ENCODE results near the gene SLC25A2. TPM values are rescaled to one million over a fixed set of nuclear protein-coding genes. Genes with fewer than 3 reads are reported as not detected.

The SLC25A2 gene
- total and polyA plus RNA-seq, 2 experiments from 2014 or later = not detected

DNA sequence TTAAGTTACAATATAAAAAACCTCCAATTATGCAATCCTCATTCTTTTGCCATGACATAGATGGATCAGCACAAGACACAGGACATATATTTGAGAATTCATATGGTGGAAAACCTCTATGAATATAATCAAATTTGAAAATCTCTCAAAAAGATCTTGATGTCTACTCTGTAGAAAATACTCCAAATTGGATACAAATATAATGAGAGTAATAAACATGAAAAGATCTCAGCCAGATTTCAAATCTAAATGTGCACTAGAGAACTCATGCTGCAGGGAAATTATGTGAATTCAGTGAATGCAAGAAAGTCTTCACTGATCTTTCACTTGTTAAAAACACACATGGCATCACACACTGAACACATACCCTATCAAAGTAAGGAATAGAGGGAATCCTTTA lies 44.9 kb downstream of the SLC25A2 start:
- Histone ChIP-seq H2AFZ (no peak overlapping the region), H3K9me2 (ENCODE audit: insufficient read depth) (no peaks in the 10 kb centered on the region), H3K27me3 (replicated peaks; ENCODE audit: insufficient read depth) (no peaks in the 10 kb centered on the region), H3K4me1 (ENCODE audit: insufficient read depth) (no peaks in the 10 kb centered on the region), H3K4me3 (no peak overlapping the region), H3K9ac (no peak overlapping the region), H3K27ac (no peak overlapping the region), H3K79me2 (ENCODE audit: insufficient read depth) (no peaks in the 10 kb centered on the region), H3K4me2 (ENCODE audit: unreplicated experiment) (no peak overlapping the region), H4K20me1 (ENCODE audit: insufficient read depth) (no peaks in the 10 kb centered on the region), H3K36me3 (ENCODE audit: low read depth) (0 out of 2 replicates have a peak, but pooled peaks cover under 1% of the 10 kb centered on the region), H3F3A (ENCODE audit: insufficient read depth) (peaks cover 7% of the 10 kb centered on the region; the same call in 1 of the 2 replicates), H3K9me3 (ENCODE audit: low read depth) (peaks cover 23% of the 10 kb centered on the region)
- DNase-seq = no peak
- in situ Hi-C loops (cut with MboI) = no loop called here
- TF ChIP-seq EZH2phosphoT487 (IDR thresholded peaks at IDR 0.05; ENCODE audit: insufficient read depth, low read depth) (no peak), EZH2 (IDR thresholded peaks at IDR 0.05; ENCODE audit: insufficient read depth, poor library complexity, severe bottlenecking) (no peak)

GRCh38 chr5:141258464-141258863 lies 45.4 kb downstream of the SLC25A2 start:
- Histone ChIP-seq H3K4me1 (ENCODE audit: insufficient read depth) (no peaks in the 10 kb centered on the region), H3K27me3 (replicated peaks; ENCODE audit: insufficient read depth) (no peaks in the 10 kb centered on the region), H3K4me2 (ENCODE audit: unreplicated experiment) (no peak overlapping the region), H3K4me3 (no peak overlapping the region), H3K36me3 (ENCODE audit: low read depth) (no peaks in the 10 kb centered on the region), H2AFZ (no peak overlapping the region), H3F3A (ENCODE audit: insufficient read depth) (peaks cover 7% of the 10 kb centered on the region; the same call in 1 of the 2 replicates), H3K9me3 (ENCODE audit: low read depth) (peaks cover 26% of the 10 kb centered on the region), H3K79me2 (ENCODE audit: insufficient read depth) (no peaks in the 10 kb centered on the region), H3K27ac (no peak overlapping the region), H4K20me1 (ENCODE audit: insufficient read depth) (no peaks in the 10 kb centered on the region), H3K9me2 (ENCODE audit: insufficient read depth) (no peaks in the 10 kb centered on the region), H3K9ac (no peak overlapping the region)
- TF ChIP-seq EZH2phosphoT487 (IDR thresholded peaks at IDR 0.05; ENCODE audit: insufficient read depth, low read depth) = no peak
- no peak for TF ChIP-seq EZH2 (IDR thresholded peaks at IDR 0.05; ENCODE audit: insufficient read depth, poor library complexity, severe bottlenecking)
- DNase-seq = no peak
- in situ Hi-C loops (cut with MboI) = no loop called here

Other genes with a start within 250 kb of the SLC25A2 start
Only the 30 nearest of the 38 such genes appear.
- gene PCDHB7, start 131.4 kb downstream of the SLC25A2 start, total RNA-seq (2014; rRNA removed; shearing (Covaris generic)) = 0.65 and 0.89 TPM in 2 replicates
- gene PCDHB7, start 131.4 kb downstream of the SLC25A2 start, polyA plus RNA-seq (2016; fragmentation: Nextera tagmentation; extraction: Ambion mirVana) = 0.51 and 0.52 TPM in 2 replicates
- 2.1 and 2.9 TPM in 2 replicates for gene PCDHB8, start 126.3 kb downstream of the SLC25A2 start, total RNA-seq (2014; rRNA removed; shearing (Covaris generic))
- 0.83 and 1.0 TPM in 2 replicates for gene PCDHB8, start 126.3 kb downstream of the SLC25A2 start, polyA plus RNA-seq (2016; fragmentation: Nextera tagmentation; extraction: Ambion mirVana)
- gene PCDHB16, start 121.7 kb downstream of the SLC25A2 start, total RNA-seq (2014; rRNA removed; shearing (Covaris generic)) = 4.2 and 5.1 TPM in 2 replicates
- 4.8 and 5.0 TPM in 2 replicates for gene PCDHB16, start 121.7 kb downstream of the SLC25A2 start, polyA plus RNA-seq (2016; fragmentation: Nextera tagmentation; extraction: Ambion mirVana)
- gene PCDHB9, start 116.9 kb downstream of the SLC25A2 start, total RNA-seq (2014; rRNA removed; shearing (Covaris generic)) = 1.5 and 2.5 TPM in 2 replicates
- gene PCDHB9, start 116.9 kb downstream of the SLC25A2 start, polyA plus RNA-seq (2016; fragmentation: Nextera tagmentation; extraction: Ambion mirVana) = 1.3 and 1.9 TPM in 2 replicates
- gene PCDHB10, start 111.7 kb downstream of the SLC25A2 start, total RNA-seq (2014; rRNA removed; shearing (Covaris generic)) = 1.3 and 2.9 TPM in 2 replicates
- gene PCDHB10, start 111.7 kb downstream of the SLC25A2 start, polyA plus RNA-seq (2016; fragmentation: Nextera tagmentation; extraction: Ambion mirVana) = 0.86 and 1.3 TPM in 2 replicates
- 0.38 and 1.2 TPM in 2 replicates for gene PCDHB11, start 104.4 kb downstream of the SLC25A2 start, total RNA-seq (2014; rRNA removed; shearing (Covaris generic))
- 1.1 TPM in 2 replicates for gene PCDHB11, start 104.4 kb downstream of the SLC25A2 start, polyA plus RNA-seq (2016; fragmentation: Nextera tagmentation; extraction: Ambion mirVana)
- gene PCDHB12, start 95.3 kb downstream of the SLC25A2 start, total RNA-seq (2014; rRNA removed; shearing (Covaris generic)) = 0.43 and 2.9 TPM in 2 replicates
- gene PCDHB12, start 95.3 kb downstream of the SLC25A2 start, polyA plus RNA-seq (2016; fragmentation: Nextera tagmentation; extraction: Ambion mirVana) = 0.48 and 0.53 TPM in 2 replicates
- 2.8 and 3.3 TPM in 2 replicates for gene PCDHB13, start 90.1 kb downstream of the SLC25A2 start, total RNA-seq (2014; rRNA removed; shearing (Covaris generic))
- 1.6 and 2.0 TPM in 2 replicates for gene PCDHB13, start 90.1 kb downstream of the SLC25A2 start, polyA plus RNA-seq (2016; fragmentation: Nextera tagmentation; extraction: Ambion mirVana)
- 2.1 and 4.3 TPM in 2 replicates for gene PCDHB14, start 80.7 kb downstream of the SLC25A2 start, total RNA-seq (2014; rRNA removed; shearing (Covaris generic))
- 1.7 and 2.1 TPM in 2 replicates for gene PCDHB14, start 80.7 kb downstream of the SLC25A2 start, polyA plus RNA-seq (2016; fragmentation: Nextera tagmentation; extraction: Ambion mirVana)
- 2.7 and 2.8 TPM in 2 replicates for gene PCDHB15, start 58.7 kb downstream of the SLC25A2 start, total RNA-seq (2014; rRNA removed; shearing (Covaris generic))
- gene PCDHB15, start 58.7 kb downstream of the SLC25A2 start, polyA plus RNA-seq (2016; fragmentation: Nextera tagmentation; extraction: Ambion mirVana) = 1.5 and 1.9 TPM in 2 replicates
- gene TAF7, start 16.7 kb upstream of the SLC25A2 start, total RNA-seq (2014; rRNA removed; shearing (Covaris generic)) = 65.0 and 65.9 TPM in 2 replicates
- 104 and 114 TPM in 2 replicates for gene TAF7, start 16.7 kb upstream of the SLC25A2 start, polyA plus RNA-seq (2016; fragmentation: Nextera tagmentation; extraction: Ambion mirVana)
- 0.38 and 1.8 TPM in 2 replicates for gene PCDHGA1, start 26.5 kb upstream of the SLC25A2 start, total RNA-seq (2014; rRNA removed; shearing (Covaris generic))
- gene PCDHGA1, start 26.5 kb upstream of the SLC25A2 start, polyA plus RNA-seq (2016; fragmentation: Nextera tagmentation; extraction: Ambion mirVana) = 0.63 and 0.72 TPM in 2 replicates
- 6.3 and 7.3 TPM in 2 replicates for gene PCDHGA2, start 34.7 kb upstream of the SLC25A2 start, total RNA-seq (2014; rRNA removed; shearing (Covaris generic))
- 4.3 and 5.3 TPM in 2 replicates for gene PCDHGA2, start 34.7 kb upstream of the SLC25A2 start, polyA plus RNA-seq (2016; fragmentation: Nextera tagmentation; extraction: Ambion mirVana)
- 7.5 and 7.6 TPM in 2 replicates for gene PCDHGA3, start 39.8 kb upstream of the SLC25A2 start, total RNA-seq (2014; rRNA removed; shearing (Covaris generic))
- 4.0 and 5.4 TPM in 2 replicates for gene PCDHGA3, start 39.8 kb upstream of the SLC25A2 start, polyA plus RNA-seq (2016; fragmentation: Nextera tagmentation; extraction: Ambion mirVana)
- gene PCDHGB1, start 46.0 kb upstream of the SLC25A2 start, total RNA-seq (2014; rRNA removed; shearing (Covaris generic)) = 0.25 and 0.86 TPM in 2 replicates
- gene PCDHGB1, start 46.0 kb upstream of the SLC25A2 start, polyA plus RNA-seq (2016; fragmentation: Nextera tagmentation; extraction: Ambion mirVana) = 0.16 and 0.19 TPM in 2 replicates
- 10.8 and 13.9 TPM in 2 replicates for gene PCDHGA4, start 51.0 kb upstream of the SLC25A2 start, total RNA-seq (2014; rRNA removed; shearing (Covaris generic))
- gene PCDHGA4, start 51.0 kb upstream of the SLC25A2 start, polyA plus RNA-seq (2016; fragmentation: Nextera tagmentation; extraction: Ambion mirVana) = 8.1 and 8.6 TPM in 2 replicates
- 2.2 and 2.5 TPM in 2 replicates for gene PCDHGB2, start 55.9 kb upstream of the SLC25A2 start, total RNA-seq (2014; rRNA removed; shearing (Covaris generic))
- 0.76 and 0.94 TPM in 2 replicates for gene PCDHGB2, start 55.9 kb upstream of the SLC25A2 start, polyA plus RNA-seq (2016; fragmentation: Nextera tagmentation; extraction: Ambion mirVana)
- gene PCDHGA5, start 60.1 kb upstream of the SLC25A2 start, total RNA-seq (2014; rRNA removed; shearing (Covaris generic)) = 0.86 and 1.3 TPM in 2 replicates
- 0.24 and 0.35 TPM in 2 replicates for gene PCDHGA5, start 60.1 kb upstream of the SLC25A2 start, polyA plus RNA-seq (2016; fragmentation: Nextera tagmentation; extraction: Ambion mirVana)
- 2.8 and 4.0 TPM in 2 replicates for gene PCDHGB3, start 66.2 kb upstream of the SLC25A2 start, total RNA-seq (2014; rRNA removed; shearing (Covaris generic))
- gene PCDHGB3, start 66.2 kb upstream of the SLC25A2 start, polyA plus RNA-seq (2016; fragmentation: Nextera tagmentation; extraction: Ambion mirVana) = 0.95 and 1.2 TPM in 2 replicates
- 5.4 and 5.8 TPM in 2 replicates for gene PCDHGA6, start 69.8 kb upstream of the SLC25A2 start, total RNA-seq (2014; rRNA removed; shearing (Covaris generic))
- 2.1 and 2.6 TPM in 2 replicates for gene PCDHGA6, start 69.8 kb upstream of the SLC25A2 start, polyA plus RNA-seq (2016; fragmentation: Nextera tagmentation; extraction: Ambion mirVana)
- 0.43 and 1.6 TPM in 2 replicates for gene PCDHGA7, start 78.7 kb upstream of the SLC25A2 start, total RNA-seq (2014; rRNA removed; shearing (Covaris generic))
- gene PCDHGA7, start 78.7 kb upstream of the SLC25A2 start, polyA plus RNA-seq (2016; fragmentation: Nextera tagmentation; extraction: Ambion mirVana) = 0.84 and 1.1 TPM in 2 replicates
- 6.8 and 7.6 TPM in 2 replicates for gene PCDHGB4, start 83.6 kb upstream of the SLC25A2 start, total RNA-seq (2014; rRNA removed; shearing (Covaris generic))
- 5.0 and 5.6 TPM in 2 replicates for gene PCDHGB4, start 83.6 kb upstream of the SLC25A2 start, polyA plus RNA-seq (2016; fragmentation: Nextera tagmentation; extraction: Ambion mirVana)
- 0.86 and 1.5 TPM in 2 replicates for gene PCDHGA8, start 88.6 kb upstream of the SLC25A2 start, total RNA-seq (2014; rRNA removed; shearing (Covaris generic))
- gene PCDHGA8, start 88.6 kb upstream of the SLC25A2 start, polyA plus RNA-seq (2016; fragmentation: Nextera tagmentation; extraction: Ambion mirVana) = 0.25 and 0.69 TPM in 2 replicates
- gene PCDHGB5, start 93.9 kb upstream of the SLC25A2 start, total RNA-seq (2014; rRNA removed; shearing (Covaris generic)) = 13.2 and 14.9 TPM in 2 replicates
- 15.0 and 15.7 TPM in 2 replicates for gene PCDHGB5, start 93.9 kb upstream of the SLC25A2 start, polyA plus RNA-seq (2016; fragmentation: Nextera tagmentation; extraction: Ambion mirVana)
- gene PCDHGA9, start 98.7 kb upstream of the SLC25A2 start, total RNA-seq (2014; rRNA removed; shearing (Covaris generic)) = 2.6 and 2.9 TPM in 2 replicates
- 0.61 and 0.71 TPM in 2 replicates for gene PCDHGA9, start 98.7 kb upstream of the SLC25A2 start, polyA plus RNA-seq (2016; fragmentation: Nextera tagmentation; extraction: Ambion mirVana)
- 1.9 and 4.3 TPM in 2 replicates for gene PCDHGB6, start 104.0 kb upstream of the SLC25A2 start, total RNA-seq (2014; rRNA removed; shearing (Covaris generic))
- 3.0 and 3.2 TPM in 2 replicates for gene PCDHGB6, start 104.0 kb upstream of the SLC25A2 start, polyA plus RNA-seq (2016; fragmentation: Nextera tagmentation; extraction: Ambion mirVana)
- 10.4 and 11.1 TPM in 2 replicates for gene PCDHGA10, start 108.9 kb upstream of the SLC25A2 start, total RNA-seq (2014; rRNA removed; shearing (Covaris generic))
- 4.6 and 5.4 TPM in 2 replicates for gene PCDHGA10, start 108.9 kb upstream of the SLC25A2 start, polyA plus RNA-seq (2016; fragmentation: Nextera tagmentation; extraction: Ambion mirVana)
- 14.2 and 14.8 TPM in 2 replicates for gene PCDHGB7, start 113.6 kb upstream of the SLC25A2 start, total RNA-seq (2014; rRNA removed; shearing (Covaris generic))
- 12.7 and 13.2 TPM in 2 replicates for gene PCDHGB7, start 113.6 kb upstream of the SLC25A2 start, polyA plus RNA-seq (2016; fragmentation: Nextera tagmentation; extraction: Ambion mirVana)
- gene PCDHGA11, start 117.0 kb upstream of the SLC25A2 start, total RNA-seq (2014; rRNA removed; shearing (Covaris generic)) = 21.7 and 25.3 TPM in 2 replicates
- 15.3 and 18.1 TPM in 2 replicates for gene PCDHGA11, start 117.0 kb upstream of the SLC25A2 start, polyA plus RNA-seq (2016; fragmentation: Nextera tagmentation; extraction: Ambion mirVana)
- gene PCDHGA12, start 126.5 kb upstream of the SLC25A2 start, total RNA-seq (2014; rRNA removed; shearing (Covaris generic)) = 8.6 and 10.9 TPM in 2 replicates
- 6.7 and 8.5 TPM in 2 replicates for gene PCDHGA12, start 126.5 kb upstream of the SLC25A2 start, polyA plus RNA-seq (2016; fragmentation: Nextera tagmentation; extraction: Ambion mirVana)

All from GM23248 (cell line).